ENCODE results near the gene NR2F2.
A peak's percentile ranks its signal among the peaks of the same experiment; 100 is the strongest.

NR2F2 gene

DNA sequence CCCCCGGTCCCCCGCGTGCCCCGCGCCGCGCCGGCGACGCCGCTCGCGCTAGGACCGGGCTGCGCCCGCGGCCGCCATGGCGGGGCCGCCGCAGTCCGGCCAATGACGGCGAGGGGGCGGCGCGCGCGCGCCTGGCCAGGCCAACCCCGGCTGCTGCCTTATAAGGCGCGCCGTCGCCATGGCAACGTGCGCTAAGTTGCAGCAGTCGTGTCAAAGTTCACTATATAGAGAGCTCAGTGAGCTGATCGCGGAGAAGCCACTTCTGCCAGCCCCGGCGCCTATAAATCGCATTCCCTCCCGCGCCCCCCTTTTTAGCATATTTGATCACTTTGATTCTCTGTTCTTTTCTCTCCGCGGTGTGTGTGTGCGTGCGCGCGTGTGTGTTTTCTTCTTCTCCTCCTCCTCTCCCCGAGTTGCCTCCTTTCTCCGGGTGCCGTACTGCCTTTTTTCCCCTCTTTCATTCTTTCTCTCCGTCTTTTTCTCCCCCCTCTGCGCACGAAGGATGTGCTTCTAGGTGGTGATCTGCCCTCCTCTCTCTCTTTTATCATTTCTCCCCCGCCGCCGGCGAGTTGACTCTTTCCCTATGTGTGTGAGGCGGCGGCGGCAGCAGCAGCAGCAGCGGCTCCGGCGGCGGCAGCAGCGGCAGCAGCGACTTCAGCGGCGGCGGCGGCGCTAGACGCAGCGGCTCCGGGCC lies at the start of gene NR2F2:
Gene NR2F2, plus strand, starts transcription at position 251 of the 694 bp plus-strand sequence. CDS start 1,406 bp downstream, outside the sequence.
- DNase-seq (ENCODE audit: low read depth): peak; percentile 4

DNA sequence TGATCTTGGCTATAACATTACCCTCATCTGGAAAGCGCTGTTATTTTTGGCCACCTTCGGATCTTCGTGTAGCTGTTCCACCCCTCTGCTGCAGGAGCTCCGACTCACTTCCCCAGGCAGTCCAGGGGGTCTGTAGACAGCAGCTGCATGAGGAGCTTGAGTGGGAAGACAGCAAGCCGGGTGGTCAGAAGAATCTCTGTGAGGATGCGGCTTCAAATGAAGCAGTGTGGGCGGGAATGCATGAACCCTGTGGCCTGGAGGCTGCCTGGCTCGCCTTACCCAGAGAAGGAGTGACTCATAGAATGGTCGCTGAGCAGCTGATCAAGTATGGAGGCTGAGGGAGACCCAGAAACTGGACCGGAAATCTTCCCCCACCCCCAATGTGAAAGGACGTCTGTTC lies 45.2 kb upstream of the NR2F2 start:
- DNase-seq (ENCODE audit: low read depth): no peak

DNA sequence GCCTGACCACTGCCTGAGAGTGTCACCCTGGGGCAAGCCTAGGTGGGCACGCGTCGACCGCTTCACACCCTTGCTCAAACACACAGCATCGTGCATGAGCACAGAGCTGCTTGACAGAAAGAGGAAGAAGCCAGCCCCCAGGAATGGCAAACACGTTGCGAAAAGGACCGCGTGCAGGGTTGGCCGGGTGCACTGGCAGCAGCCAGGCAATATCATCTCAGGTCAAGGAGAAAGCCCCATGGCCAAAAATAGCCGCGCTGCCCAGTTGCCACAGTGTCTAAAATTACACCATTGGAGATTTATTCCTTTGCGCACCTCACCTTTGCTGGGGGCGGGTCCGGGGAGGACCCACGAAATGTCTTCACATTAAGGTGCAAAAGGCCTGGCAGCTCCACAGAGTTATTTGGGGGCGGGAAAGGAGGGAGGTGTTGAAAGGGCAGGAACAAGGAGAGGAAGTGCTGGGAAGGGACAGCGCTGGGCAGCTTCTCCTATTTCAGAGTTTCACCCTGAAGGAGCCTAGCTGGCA lies 44.7 kb upstream of the NR2F2 start:
- no peak for DNase-seq (ENCODE audit: low read depth)

DNA sequence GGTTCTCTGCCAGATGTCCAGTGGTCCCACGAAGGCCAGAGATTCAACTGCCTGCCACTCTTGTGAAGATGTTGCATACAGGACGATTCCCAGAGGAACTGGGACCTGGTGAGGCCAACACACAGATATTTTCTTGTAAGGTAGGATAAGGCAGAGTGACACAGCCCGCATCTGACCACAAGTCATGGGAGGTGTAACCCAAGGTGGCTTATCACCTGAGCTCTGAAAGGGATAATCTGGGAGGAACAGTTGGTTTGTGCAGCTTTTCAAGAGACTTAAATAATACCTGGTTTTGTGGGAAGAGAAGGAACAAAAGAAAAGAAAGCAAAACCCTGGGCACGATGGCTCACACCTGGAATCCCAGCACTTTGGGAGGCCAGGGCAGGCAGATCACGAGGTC lies 39.8 kb upstream of the NR2F2 start:
- no peak for DNase-seq (ENCODE audit: low read depth)

DNA sequence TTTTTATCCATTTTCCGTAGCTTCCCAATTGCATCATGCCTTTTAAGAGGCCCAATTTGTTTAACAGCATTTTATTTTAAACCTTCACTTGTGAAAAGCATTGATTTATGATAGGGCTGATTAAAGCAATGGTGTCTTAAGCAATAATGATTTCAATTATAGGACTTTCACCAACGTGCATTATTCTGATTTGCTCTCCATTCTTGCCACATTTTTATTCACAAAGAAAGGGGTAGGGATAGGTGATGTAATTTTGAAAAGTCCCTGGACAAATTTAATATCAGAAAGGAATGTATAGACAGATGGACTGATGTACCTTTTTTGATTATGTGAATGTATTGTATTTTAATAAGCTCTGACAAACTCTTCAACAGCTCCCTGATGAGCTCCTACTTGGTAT lies 37.9 kb upstream of the NR2F2 start:
- no peak for DNase-seq (ENCODE audit: low read depth)

DNA sequence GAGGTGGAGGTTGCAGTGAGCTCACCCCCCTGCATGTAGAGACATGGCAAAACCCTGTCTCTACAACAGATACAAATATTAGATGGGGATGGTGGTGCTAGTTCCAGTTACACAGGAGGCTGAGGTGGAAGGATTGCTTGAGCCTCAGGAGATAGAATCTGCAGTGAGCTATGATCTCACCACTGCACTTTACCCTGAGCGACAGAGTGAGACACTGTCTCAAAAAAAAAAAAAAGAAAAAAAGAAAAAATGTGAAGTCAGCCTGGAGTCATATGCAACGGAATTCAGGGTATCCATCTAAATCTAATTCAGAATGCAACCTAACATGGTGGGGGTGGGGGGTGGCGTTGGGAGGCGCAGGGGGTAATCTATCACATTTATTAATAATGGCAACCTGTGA lies 37.1 kb upstream of the NR2F2 start:
- no peak for DNase-seq (ENCODE audit: low read depth)

DNA sequence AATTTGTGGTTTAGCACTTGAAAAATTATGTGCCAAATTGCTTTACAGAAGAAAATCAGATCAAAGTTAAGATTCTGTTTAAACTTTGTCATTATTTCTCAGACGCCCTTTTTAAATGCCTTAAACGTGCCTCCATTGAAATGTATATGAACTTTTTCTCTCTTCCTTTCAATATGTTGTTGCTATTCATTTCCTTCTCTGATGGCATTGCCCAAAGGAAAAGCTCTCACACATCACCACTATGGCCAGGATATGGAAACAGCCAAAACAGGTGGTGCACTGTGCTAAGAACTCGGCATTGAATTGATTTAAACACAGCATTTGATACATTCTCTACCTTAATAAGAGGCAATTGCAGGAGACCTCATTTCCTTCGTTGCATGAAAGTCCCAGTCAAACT lies 35.7 kb upstream of the NR2F2 start:
- DNase-seq (ENCODE audit: low read depth): no peak

DNA sequence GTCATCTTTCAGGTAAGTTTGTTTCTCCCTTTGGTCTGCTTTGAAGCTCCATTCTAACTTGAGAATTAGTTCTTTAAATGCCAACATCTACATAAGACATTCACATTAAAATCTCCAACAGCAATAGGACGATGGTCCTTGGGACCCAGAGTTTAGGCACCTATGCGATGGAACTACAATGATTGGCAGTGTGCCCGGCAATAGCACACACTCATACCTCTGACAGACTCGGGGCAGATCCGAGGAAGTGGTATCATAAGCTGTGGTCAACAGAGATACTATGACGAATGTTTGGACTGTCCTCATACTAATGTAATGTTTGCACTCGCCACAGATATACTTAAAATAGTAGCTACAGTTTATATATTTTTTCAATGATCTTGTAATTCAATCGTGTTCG lies 34.2 kb upstream of the NR2F2 start:
- DNase-seq (ENCODE audit: low read depth): no peak

DNA sequence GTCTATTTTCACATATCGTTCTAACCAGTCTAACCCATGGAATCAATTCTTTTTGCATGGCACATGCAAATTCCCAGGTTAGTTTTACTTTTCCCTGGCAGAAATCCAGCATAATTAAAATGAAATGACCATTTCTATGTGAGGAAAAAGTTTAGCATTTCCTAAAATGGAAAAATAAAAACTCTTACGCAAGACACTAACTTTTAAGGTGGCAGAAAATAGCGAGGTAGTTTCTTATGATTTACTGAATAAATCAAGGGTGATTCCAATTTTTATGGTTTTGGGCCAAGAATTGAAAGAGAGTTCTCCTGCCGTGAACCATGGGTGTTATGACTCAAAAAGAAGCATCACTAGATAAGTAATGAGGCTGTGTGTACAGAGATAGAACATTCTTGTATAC lies 32.7 kb upstream of the NR2F2 start:
- no peak for DNase-seq (ENCODE audit: low read depth)

DNA sequence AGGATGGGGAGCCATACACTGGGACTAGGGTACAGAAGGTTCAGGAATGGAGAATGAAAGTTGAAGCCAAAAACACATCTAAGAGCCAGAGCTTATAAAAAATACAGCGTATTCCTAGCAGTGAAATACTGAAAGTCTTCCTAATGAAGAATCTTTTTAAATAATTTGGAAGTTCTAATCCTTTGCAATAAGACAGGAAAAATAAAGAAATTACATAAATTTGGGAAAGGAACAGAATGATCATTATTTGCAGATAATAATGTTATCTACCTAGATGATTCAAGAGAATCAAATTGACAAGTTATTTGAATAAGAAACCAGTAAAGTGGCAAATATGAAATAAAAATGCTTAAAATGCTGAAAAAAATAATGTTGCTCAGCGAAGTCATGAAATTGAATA lies 32.3 kb upstream of the NR2F2 start:
- no peak for DNase-seq (ENCODE audit: low read depth)

DNA sequence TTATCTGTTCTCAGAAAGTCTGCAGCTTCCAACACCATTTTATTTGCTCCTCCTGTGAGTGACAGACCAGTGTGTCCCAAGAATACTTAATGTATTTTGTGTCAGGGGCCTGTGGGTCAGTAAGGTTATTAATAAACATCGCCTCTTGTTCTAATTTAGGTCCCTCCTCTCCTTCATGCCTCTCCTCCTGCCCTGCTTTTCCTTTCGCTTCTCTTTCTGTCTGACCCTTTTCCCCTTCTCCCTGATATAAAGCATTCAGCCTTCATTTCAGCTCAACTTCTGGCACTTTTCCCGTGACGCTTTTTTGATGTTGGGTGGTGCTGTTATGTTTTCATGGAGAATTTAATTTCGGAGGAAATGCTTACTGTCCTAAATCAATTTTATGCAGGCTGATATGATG lies 29.7 kb upstream of the NR2F2 start:
- no peak for DNase-seq (ENCODE audit: low read depth)

DNA sequence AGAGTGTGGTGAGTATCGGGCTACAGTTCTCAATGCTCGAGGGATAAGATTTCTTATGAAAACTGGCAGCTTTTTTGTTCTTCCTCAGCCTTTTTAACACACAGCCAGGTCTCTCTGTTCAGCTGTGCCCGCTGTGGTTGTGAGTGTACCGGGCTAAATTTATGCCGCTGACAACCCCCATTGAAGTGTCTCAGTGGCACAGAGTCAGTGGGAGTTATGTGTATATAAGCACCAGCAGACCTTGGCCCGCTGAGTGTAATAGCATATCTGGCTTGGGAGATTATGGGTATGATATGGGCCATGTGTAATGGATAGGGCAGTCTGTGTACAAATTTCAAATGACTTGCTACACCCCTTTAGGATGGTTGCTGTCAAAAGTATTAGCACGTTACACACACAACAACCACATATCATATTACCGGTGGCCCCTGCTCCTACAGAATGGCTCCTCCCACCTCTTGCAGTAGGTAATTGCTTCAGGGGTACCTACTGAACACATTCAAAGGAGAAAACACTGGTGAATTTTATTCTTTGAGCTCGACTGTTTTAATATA lies 26.9 kb upstream of the NR2F2 start:
- DNase-seq (ENCODE audit: low read depth): no peak

DNA sequence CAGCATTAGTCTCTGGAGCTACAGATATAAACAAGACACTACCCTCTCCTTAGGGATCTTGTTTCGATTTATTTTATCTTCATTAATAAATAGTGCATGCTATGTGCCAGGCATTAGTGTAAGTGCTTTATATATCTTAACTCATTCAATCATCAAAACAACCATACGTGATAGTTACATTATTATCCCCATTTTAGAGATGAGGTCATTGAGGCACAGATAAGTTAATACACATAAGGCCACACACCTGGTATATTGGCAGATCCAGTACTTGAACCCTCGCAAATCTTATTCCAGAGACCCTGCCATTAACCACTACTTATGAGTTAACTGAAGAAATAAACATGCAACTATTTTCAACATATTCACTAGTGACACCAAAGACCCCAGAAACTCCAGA lies 25.7 kb upstream of the NR2F2 start:
- no peak for DNase-seq (ENCODE audit: low read depth)

DNA sequence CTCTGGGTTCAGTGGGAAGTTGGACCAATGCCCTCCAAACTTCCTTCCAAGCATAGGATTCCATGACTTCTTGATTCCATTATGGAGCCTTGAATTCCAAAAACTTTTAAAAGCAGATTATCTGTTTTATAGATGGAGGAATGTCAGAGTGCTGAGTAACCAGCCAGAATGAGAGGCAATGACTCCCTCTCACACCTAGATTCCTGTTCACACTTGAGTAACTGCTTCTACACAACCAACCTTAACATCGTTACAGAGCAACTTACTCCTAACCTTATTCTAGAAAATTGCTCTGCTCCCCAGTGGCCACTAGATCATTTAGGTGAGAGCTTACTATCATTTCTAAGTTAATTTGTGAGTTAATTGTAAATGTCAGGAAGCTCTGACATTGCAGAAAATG lies 24.2 kb upstream of the NR2F2 start:
- DNase-seq (ENCODE audit: low read depth): no peak

DNA sequence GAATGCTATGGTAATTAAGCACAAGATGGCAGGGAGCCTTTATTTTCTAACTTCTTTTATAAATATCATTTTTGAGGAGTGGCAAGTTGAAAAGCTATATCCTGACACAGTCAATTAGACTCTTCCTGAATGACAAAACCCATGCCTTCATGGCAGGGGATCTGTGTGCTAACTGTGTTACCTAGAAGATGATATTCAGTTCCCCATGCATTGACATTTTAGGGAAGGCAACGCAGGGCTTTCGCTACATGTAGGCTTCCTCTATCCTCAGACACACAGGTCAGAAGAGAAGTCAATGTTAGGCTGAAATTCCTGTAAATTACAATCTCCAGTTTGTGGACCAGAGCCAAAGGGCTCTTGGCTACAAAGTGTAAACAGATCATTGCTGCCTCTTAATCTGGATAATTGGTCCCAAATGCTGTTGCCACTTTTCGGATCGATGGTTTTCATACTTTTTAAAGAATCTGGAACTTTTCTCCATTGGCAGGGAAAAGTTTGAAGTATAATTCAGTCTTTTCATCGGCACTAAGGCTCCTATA lies 22.6 kb upstream of the NR2F2 start:
- DNase-seq (ENCODE audit: low read depth): no peak

DNA sequence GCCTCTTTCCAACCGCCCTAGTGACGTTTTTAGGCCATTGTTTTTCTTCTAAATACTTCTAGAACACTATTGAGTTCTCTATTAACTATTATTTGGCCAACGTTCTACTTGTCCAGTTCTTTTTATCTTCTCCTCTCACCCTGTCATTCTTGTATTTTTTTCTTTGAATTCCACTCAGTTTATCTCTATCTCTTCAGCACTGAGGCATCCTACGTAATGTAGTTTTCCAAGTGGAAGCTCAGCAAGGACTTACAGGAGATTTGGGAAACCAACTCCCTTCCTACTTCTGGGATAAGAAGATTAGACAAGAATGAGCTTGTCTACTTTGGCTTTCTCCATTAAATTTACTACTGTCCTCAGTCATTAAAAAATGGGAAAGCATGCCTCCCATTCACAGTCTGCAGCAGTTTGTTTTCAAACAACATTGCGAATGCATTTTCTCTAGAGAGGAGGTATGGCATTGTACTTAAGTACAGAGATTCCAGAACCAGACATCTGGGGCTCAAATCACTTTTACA lies 21.3 kb upstream of the NR2F2 start:
- DNase-seq (ENCODE audit: low read depth): no peak

DNA sequence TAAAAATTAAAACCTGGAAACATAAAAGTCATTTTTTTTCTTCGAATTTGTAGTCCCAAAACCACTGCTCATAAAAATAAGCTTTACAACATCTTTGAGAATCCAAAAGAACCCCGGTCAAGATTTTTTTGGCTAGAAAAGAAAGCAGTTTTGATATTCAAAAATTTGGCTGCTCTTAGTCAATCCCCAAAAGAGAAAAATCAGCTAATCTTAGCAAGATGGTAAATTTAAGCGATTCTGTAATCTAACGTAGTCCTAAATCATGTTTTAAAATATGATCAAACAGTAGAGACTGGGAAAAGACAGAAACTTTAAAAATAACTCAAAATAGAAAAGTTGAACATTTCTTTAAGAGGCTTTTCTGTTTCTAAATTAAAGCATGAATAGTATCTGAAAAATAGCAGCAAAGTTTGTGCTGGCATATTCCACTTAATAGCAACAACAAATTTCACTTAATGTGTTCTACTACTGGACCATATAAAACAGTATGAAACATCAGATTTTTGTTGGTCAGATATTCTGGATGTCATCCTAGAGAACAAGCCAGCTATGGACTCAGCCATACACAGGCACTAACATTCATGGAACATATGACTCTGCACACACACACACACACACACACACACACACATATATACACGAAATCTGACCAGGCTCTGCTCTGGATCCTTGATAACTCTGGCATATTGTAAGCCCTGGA lies 19.1 kb upstream of the NR2F2 start:
- no peak for DNase-seq (ENCODE audit: low read depth)

DNA sequence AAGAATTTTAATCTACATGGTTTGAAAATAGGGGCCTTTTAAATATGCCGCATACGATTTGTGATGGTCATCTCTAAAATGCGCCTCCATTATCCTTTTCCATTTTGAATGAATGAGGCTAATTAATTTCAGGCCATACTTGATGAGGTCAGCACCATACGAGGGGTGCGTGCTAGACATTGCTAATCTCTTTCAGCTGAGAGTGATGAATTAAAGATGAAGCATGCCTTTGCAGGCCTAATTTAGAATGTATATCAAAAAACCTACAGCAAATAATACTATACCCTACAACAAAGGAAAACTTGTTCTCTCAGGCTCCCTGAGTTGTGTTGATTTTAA lies 18.6 kb upstream of the NR2F2 start:
- no peak for DNase-seq (ENCODE audit: low read depth)

DNA sequence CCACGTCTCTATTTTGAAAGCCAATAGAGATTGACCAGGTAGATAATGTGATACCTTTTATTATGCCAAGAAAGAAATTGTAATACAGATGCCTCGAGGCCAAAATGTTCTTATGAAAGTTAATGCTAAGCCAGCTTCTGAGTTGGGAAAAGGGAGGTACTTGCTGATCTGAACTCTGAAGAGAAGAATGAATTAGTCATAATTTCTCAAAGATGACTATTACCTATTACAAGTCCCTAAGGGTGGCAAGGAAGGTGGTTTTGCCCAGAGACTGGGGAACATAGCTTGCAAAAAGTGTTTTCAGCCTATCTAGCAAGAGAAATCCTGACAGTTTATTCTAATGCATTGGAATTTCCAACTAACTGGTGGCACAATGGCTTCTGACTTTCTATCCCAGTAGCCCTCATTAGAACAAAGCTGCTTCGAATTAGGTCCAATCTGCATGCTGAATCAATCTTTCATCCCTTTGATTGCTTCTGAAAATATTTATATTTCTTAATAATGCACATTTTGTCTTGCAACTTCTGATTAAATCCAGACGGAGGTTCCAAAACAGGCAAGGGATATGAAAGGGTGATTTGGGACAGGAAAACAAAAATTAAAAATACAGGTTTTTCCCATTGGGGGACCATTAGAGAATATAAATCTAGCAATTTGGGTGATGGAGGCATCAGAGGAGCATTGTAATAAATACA lies 17.7 kb upstream of the NR2F2 start:
- DNase-seq (ENCODE audit: low read depth): no peak

DNA sequence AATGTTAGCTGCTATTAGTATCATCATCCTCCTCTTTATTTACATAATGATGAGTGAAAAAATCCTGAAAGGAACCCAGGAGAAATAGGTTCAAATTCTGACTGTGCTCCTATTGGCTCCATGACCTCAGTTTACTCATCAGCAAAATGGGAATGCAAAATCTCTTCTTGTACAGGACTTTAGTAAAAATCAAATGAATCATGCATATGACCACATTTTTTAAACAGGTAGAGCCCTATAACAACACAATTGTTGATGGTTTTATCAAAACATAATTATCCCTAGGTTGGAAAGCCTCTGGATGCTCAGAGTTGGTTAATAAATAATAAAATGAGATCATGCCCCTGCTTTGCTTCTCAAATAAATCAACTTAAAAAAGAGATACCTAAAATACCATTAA lies 16.0 kb upstream of the NR2F2 start:
- DNase-seq (ENCODE audit: low read depth): no peak

DNA sequence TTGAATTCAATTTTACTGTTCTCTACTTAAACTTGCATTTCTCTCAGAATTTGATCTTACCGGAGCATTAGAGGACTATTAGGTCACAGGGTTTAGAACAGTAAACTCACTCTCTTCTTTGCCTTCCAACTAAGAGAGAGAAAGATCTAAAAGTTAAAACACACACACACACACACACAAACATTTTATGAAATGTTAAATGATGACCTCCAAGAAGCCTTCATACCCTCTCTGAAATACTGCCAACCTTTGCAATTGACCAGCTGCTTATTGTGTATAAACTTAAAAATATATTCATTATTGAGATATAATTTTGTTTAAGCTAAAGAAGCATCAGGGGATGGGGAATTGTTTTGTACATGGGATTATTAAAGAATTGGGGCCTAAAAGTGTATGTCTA lies 15.5 kb upstream of the NR2F2 start:
- no peak for DNase-seq (ENCODE audit: low read depth)

DNA sequence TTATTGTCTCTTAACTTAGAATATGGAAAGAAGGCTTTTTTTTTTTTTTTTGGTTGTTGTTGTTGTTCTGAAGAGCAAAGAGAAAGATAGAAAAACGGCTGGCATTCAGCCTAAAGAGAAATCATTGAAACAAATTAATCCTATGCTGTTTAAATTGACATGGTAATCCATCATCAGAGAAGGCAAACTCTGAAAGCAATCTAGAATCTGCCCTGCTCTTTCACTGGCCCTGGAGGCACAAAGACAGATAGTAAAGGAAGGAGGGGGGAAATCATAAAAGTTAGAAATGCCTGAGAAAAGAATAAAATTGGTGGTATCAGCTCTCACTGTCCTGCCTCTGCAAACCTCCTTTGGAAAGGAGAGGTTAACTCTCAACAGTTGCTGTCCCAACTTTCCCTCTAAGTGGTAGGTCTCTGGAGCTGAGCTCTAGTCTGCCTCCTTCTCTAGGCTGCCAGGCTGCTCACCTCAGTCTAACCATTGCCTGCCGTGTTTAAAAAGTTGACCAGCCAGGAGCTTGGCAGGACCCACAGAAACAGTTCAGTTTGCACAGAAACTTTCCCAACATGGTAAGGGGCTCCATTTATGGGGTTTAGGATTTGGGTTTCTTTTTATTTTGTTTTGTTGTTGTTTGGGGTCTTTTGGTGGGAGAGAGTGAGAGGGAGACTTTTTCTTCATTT lies 13.4 kb upstream of the NR2F2 start:
- no peak for DNase-seq (ENCODE audit: low read depth)
